Mesodermal cell (in vitro differentiated cells): ENCODE results near the gene SULT2B1.
"Not testable (repeated sequence)": the region's sequence is repeated elsewhere in the genome, so short reads cannot be mapped to it uniquely, and the experiment has no call there.

Experiments
- H3K27ac ChIP-seq: 2 replicates; pipeline ENCODE4 v1.7.0; 2013; ENCODE audit warnings: mild to moderate bottlenecking, low read depth, low read length, moderate library complexity; ENCODE audit not compliant: severe bottlenecking
- H3K36me3 ChIP-seq: 2 replicates; pipeline ENCODE4 v1.7.1; 2013; ENCODE audit warnings: mild to moderate bottlenecking, low read length, moderate library complexity; ENCODE audit not compliant: control insufficient read depth, insufficient read depth
- H3K4me1 ChIP-seq: one replicate; pipeline ENCODE4 v1.7.1; 2013; ENCODE audit warnings: mild to moderate bottlenecking, low read length; ENCODE audit not compliant: insufficient read depth, control insufficient read depth, poor library complexity, severe bottlenecking
- H3K4me3 ChIP-seq: 2 replicates; pipeline ENCODE4 v1.7.0; 2013; ENCODE audit warnings: low read length, control low read depth, mild to moderate bottlenecking; ENCODE audit not compliant: insufficient read depth, poor library complexity, severe bottlenecking; ENCODE audit errors: extremely low read depth
- H3K9me3 ChIP-seq: 2 replicates; pipeline ENCODE4 v1.7.1; 2013; ENCODE audit warnings: mild to moderate bottlenecking, low read length, moderate library complexity; ENCODE audit not compliant: control insufficient read depth
- WGBS, 2 experiments: methylation state at CpG; one replicate each; pipeline ENCODE4 v1.1.5; 2013; ENCODE audit warnings: missing lambda C conversion rate in 2 of 2; ENCODE audit not compliant: insufficient coverage in 2 of 2; 5-methylcytosine and 5-hydroxymethylcytosine counted together

Gene SULT2B1

GRCh38 chr19:48530066-48530720, 21.8 kb upstream of the SULT2B1 start:
- no peak overlapping the region for H3K4me3 ChIP-seq
- no peaks in the 10 kb centered on the region for H3K4me1 ChIP-seq
- H3K9me3 ChIP-seq, result peaks cover 4% of the 10 kb centered on the region
- H3K27ac ChIP-seq, result no peak overlapping the region
- 74 to 85% methylated on average over 13 to 14 of the region's 20 CpGs for WGBS, 2 experiments
- no peaks in the 10 kb centered on the region for H3K36me3 ChIP-seq

GRCh38 chr19:48530770-48531169, 21.2 kb upstream of the SULT2B1 start:
- 80 to 100% methylated on average over 1 to 2 of the region's 6 CpGs for WGBS, 2 experiments

GRCh38 chr19:48533770-48534169, 18.2 kb upstream of the SULT2B1 start:
- no peaks in the 10 kb centered on the region for H3K4me1 ChIP-seq
- no peak overlapping the region for H3K4me3 ChIP-seq
- H3K9me3 ChIP-seq, result peaks cover 4% of the 10 kb centered on the region
- H3K27ac ChIP-seq, result no peak overlapping the region
- WGBS, 2 experiments, result 90 to 92% methylated on average over 8 to 9 of the region's 10 CpGs
- H3K36me3 ChIP-seq, result no peaks in the 10 kb centered on the region

More at GRCh38 chr19:48530770-48531169, 21.2 kb upstream of the SULT2B1 start:
- Histone ChIP-seq H3K4me3 (no peak overlapping the region), H3K36me3 (no peaks in the 10 kb centered on the region), H3K4me1 (no peaks in the 10 kb centered on the region), H3K27ac (no peak overlapping the region), H3K9me3 (peaks cover 4% of the 10 kb centered on the region)

GRCh38 chr19:48537541-48537940, 14.4 kb upstream of the SULT2B1 start:
- Histone ChIP-seq H3K4me3 (no peak overlapping the region), H3K9me3 (no peaks in the 10 kb centered on the region), H3K36me3 (no peaks in the 10 kb centered on the region), H3K27ac (no peak overlapping the region), H3K4me1 (no peaks in the 10 kb centered on the region)
- 90% methylated on average over 2 of the region's 7 CpGs; no CpG with 5 or more reads in 1 of the 2 experiments for WGBS, 2 experiments

- not testable (repeated sequence) for H3K9me3 ChIP-seq, H3K4me1 ChIP-seq, H3K36me3 ChIP-seq, H3K4me3 ChIP-seq, H3K27ac ChIP-seq
- WGBS, 2 experiments, result 84 to 100% methylated on average over 1 to 3 of the region's 8 CpGs
Observed at GRCh38 chr19:48538057-48538456, 13.9 kb upstream of the SULT2B1 start.

GRCh38 chr19:48539503-48540096, 12.4 kb upstream of the SULT2B1 start:
- Histone ChIP-seq H3K4me1 (peaks cover 8% of the 10 kb centered on the region), H3K4me3 (no peak overlapping the region), H3K36me3 (no peaks in the 10 kb centered on the region), H3K9me3 (no peaks in the 10 kb centered on the region), H3K27ac (no peak overlapping the region)
- WGBS, 2 experiments, result 88 to 97% methylated on average over 13 of the region's 17 CpGs

GRCh38 chr19:48540110-48540509, 11.9 kb upstream of the SULT2B1 start:
- H3K4me1 ChIP-seq, result peaks cover 8% of the 10 kb centered on the region
- WGBS, 2 experiments, result 76% methylated on average over 4 to 6 of the region's 7 CpGs
- no peaks in the 10 kb centered on the region for H3K9me3 ChIP-seq
- no peaks in the 10 kb centered on the region for H3K36me3 ChIP-seq
- no peak overlapping the region for H3K4me3 ChIP-seq
- no peak overlapping the region for H3K27ac ChIP-seq

- no peak overlapping the region for H3K27ac ChIP-seq
- no peaks in the 10 kb centered on the region for H3K9me3 ChIP-seq
- no peak overlapping the region for H3K4me3 ChIP-seq
- peaks cover 8% of the 10 kb centered on the region for H3K4me1 ChIP-seq
- H3K36me3 ChIP-seq, result no peaks in the 10 kb centered on the region
- WGBS, 2 experiments, result 85 to 96% methylated on average over 5 to 6 of the region's 6 CpGs
Observed at GRCh38 chr19:48541813-48542212, 10.2 kb upstream of the SULT2B1 start.

GRCh38 chr19:48543121-48543710, 8.8 kb upstream of the SULT2B1 start:
- H3K27ac ChIP-seq, result no peak overlapping the region
- WGBS, 2 experiments, result 52 to 56% methylated on average over 11 to 16 of the region's 19 CpGs
- peaks cover 8% of the 10 kb centered on the region for H3K4me1 ChIP-seq
- H3K9me3 ChIP-seq, result no peaks in the 10 kb centered on the region
- no peak overlapping the region for H3K4me3 ChIP-seq
- no peaks in the 10 kb centered on the region for H3K36me3 ChIP-seq

- peaks cover 8% of the 10 kb centered on the region for H3K4me1 ChIP-seq
- no peak overlapping the region for H3K27ac ChIP-seq
- H3K9me3 ChIP-seq, result no peaks in the 10 kb centered on the region
- no peaks in the 10 kb centered on the region for H3K36me3 ChIP-seq
- H3K4me3 ChIP-seq, result no peak overlapping the region
- 59 to 61% methylated on average over 12 to 15 of the region's 25 CpGs for WGBS, 2 experiments
Observed at GRCh38 chr19:48544856-48545750, 6.9 kb upstream of the SULT2B1 start.
